ENCODE results near the gene REPS1. TPM values are rescaled to one million over a fixed set of nuclear protein-coding genes. Genes with fewer than 3 reads are reported as not detected.

The REPS1 gene
- total and polyA plus RNA-seq, 9 donors: 20.4 to 65.6 (median 41.0) TPM

GRCh38 chr6:138914701-138915100 lies 73.4 kb downstream of the REPS1 start:
- H3K36me3 ChIP-seq: no peaks in the 10 kb centered on the region
- no peak overlapping the region for H3K4me3 ChIP-seq
- TF ChIP-seq CTCF (IDR thresholded peaks at IDR 0.05) (no peak), POLR2A (IDR thresholded peaks at IDR 0.05) (no peak), EP300 (IDR thresholded peaks at IDR 0.05) (no peak)
- no peaks in the 10 kb centered on the region for H3K9me3 ChIP-seq
- H3K27me3 ChIP-seq: no peaks in the 10 kb centered on the region
- no peak for DNase-seq
- intact Hi-C loops (cut with DNase I): no loop called here
- no peaks in the 10 kb centered on the region for H3K4me1 ChIP-seq (ENCODE audit: insufficient read depth)
- H3K27ac ChIP-seq: no peak overlapping the region
- WGBS, 3 donors: 75 to 89% (median 88%) methylated on average over 1 of the region's 1 CpG

DNA sequence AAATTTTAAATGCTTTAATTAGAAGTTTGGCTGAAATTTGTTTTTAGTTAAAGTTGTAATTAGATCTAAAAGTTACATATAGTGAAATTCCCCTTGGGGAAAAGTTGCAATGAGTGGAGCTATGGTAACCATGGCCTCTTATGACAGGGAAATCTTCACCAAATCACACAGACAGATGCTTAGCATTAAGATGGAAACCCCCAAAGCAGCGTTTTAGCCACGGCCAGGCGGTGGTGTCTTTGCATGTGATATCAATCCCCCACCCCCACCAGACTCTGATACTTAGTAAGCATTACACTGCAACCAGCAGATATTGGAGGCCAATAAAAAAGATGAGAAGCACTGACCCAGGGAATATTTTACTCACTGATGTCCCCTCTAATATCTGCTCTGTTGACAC lies 75.7 kb downstream of the REPS1 start:
- 72 to 75% (median 74%) methylated on average over 3 of the region's 3 CpGs for WGBS, 3 donors
- no peak for DNase-seq
- Histone ChIP-seq H3K27me3 (no peaks in the 10 kb centered on the region), H3K9me3 (no peaks in the 10 kb centered on the region), H3K27ac (no peak overlapping the region), H3K4me1 (ENCODE audit: insufficient read depth) (no peaks in the 10 kb centered on the region), H3K4me3 (no peak overlapping the region), H3K36me3 (peaks cover 2% of the 10 kb centered on the region)
- intact Hi-C loops (cut with DNase I): no loop called here
- no peak for TF ChIP-seq CTCF (IDR thresholded peaks at IDR 0.05)
- TF ChIP-seq EP300 (IDR thresholded peaks at IDR 0.05): no peak
- TF ChIP-seq POLR2A (IDR thresholded peaks at IDR 0.05): no peak

DNA sequence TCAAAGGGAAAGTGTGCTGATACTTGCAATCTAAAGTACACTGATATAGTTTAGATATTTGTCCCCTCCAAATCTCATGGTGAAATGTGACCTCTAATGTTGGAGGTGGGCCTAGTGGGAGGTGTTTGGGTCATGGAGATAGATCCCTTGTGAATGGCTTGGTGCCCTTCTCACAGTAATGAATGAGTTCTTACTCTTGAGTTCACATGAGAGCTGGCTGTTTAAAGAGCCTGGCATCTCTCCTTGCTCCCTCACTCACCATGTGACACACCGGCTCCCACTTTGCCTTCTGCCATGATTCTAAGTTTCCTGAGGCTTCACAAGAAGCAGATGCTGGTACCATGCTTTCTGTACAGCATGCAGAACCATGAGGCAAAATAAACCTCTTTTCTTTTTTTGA lies 78.1 kb downstream of the REPS1 start:
- Histone ChIP-seq H3K27me3 (no peaks in the 10 kb centered on the region), H3K4me1 (ENCODE audit: insufficient read depth) (no peaks in the 10 kb centered on the region), H3K9me3 (no peaks in the 10 kb centered on the region), H3K4me3 (no peak overlapping the region), H3K36me3 (peaks cover 2% of the 10 kb centered on the region), H3K27ac (no peak overlapping the region)
- DNase-seq: no peak
- TF ChIP-seq EP300 (IDR thresholded peaks at IDR 0.05) (no peak), CTCF (IDR thresholded peaks at IDR 0.05) (no peak), POLR2A (IDR thresholded peaks at IDR 0.05) (no peak)
- intact Hi-C loops (cut with DNase I): no loop called here
- WGBS, 3 donors: 92 to 97% (median 95%) methylated on average over 1 of the region's 1 CpG

DNA sequence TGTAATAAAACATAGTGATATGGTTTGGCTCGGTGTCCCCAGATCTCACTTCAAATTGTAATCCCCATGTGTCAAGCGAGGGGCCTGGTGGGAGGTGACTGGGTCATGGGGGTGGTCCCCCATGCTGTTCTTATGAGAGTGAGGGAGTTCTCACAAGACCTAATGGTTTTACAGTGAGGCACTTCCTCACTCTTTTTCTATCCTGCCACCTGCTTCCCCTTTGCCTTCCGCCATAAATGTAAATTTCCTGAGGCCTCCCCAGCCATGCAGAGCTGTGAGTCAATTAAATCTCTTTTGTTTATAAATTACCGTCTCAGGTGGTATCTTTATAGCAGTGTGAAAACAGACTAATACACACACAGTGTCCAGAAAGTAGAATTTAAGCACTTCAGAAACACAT lies 78.5 kb downstream of the REPS1 start:
- intact Hi-C loops (cut with DNase I): no loop called here
- H3K27me3 ChIP-seq: no peaks in the 10 kb centered on the region
- H3K36me3 ChIP-seq: peaks cover 2% of the 10 kb centered on the region
- no peak overlapping the region for H3K27ac ChIP-seq
- DNase-seq: no peak
- TF ChIP-seq EP300 (IDR thresholded peaks at IDR 0.05) (no peak), CTCF (IDR thresholded peaks at IDR 0.05) (no peak), POLR2A (IDR thresholded peaks at IDR 0.05) (no peak)
- no peak overlapping the region for H3K4me3 ChIP-seq
- H3K4me1 ChIP-seq (ENCODE audit: insufficient read depth): no peaks in the 10 kb centered on the region
- 76 to 89% (median 76%) methylated on average over 4 of the region's 4 CpGs for WGBS, 3 donors
- H3K9me3 ChIP-seq: no peaks in the 10 kb centered on the region

DNA sequence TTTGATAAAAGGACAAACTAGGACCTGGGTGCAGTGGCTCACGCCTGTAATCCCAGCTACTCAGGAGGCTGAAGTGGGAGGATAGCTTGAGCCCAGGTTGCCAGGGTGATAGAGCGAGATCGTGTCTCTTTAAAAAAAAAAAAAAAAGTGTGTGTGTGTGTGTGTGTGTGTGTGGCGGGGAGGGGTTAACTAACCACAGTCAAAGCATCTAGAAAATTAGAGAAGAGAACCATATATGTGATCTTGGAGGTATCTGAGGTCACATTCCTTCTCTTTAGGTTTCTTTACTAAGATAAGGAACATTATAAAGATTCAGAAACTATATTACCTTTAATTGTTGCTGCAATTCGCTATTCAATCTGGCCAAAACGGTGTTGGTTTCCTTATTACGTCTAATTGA lies 80.9 kb downstream of the REPS1 start:
- no peaks in the 10 kb centered on the region for H3K27me3 ChIP-seq
- intact Hi-C loops (cut with DNase I): no loop called here
- H3K27ac ChIP-seq: no peak overlapping the region
- no peak for DNase-seq
- TF ChIP-seq POLR2A (IDR thresholded peaks at IDR 0.05) (no peak), EP300 (IDR thresholded peaks at IDR 0.05) (no peak), CTCF (IDR thresholded peaks at IDR 0.05) (no peak)
- no peaks in the 10 kb centered on the region for H3K4me1 ChIP-seq (ENCODE audit: insufficient read depth)
- 83 to 88% (median 84%) methylated on average over 7 of the region's 7 CpGs for WGBS, 3 donors
- H3K4me3 ChIP-seq: no peak overlapping the region
- peaks cover 2% of the 10 kb centered on the region for H3K36me3 ChIP-seq
- no peaks in the 10 kb centered on the region for H3K9me3 ChIP-seq

Measured in ovary (tissue), 9 donors.